Activated CD8-positive, alpha-beta memory T cell treated with anti-CD3 and anti-CD28 coated beads, Interleukin-2, amount 50 U/mL, for 4 hours (primary cell): ENCODE measurements around the gene EXOC7.

Experiments used
- DNase-seq: peaks from one replicate; pipeline ENCODE4 v3.0.0-alpha.2; 2020

Gene EXOC7

GRCh38 chr17:76138234-76138895 lies 34.8 kb upstream of the EXOC7 start:
- DNase-seq, result no peak

- no peak for DNase-seq
These were observed 34.0 kb upstream of the EXOC7 start for GRCh38 chr17:76137351-76138233.

- DNase-seq, result no peak
These were observed 33.4 kb upstream of the EXOC7 start for GRCh38 chr17:76137001-76137350.

GRCh38 chr17:76136276-76137000 lies 32.9 kb upstream of the EXOC7 start:
- DNase-seq, result no peak

GRCh38 chr17:76135810-76136188 lies 32.2 kb upstream of the EXOC7 start:
- DNase-seq, result no peak

- DNase-seq, result no peak
These were observed 31.6 kb upstream of the EXOC7 start for GRCh38 chr17:76134911-76135809.

GRCh38 chr17:76132574-76133338 lies 29.2 kb upstream of the EXOC7 start:
- DNase-seq, result no peak

- DNase-seq, result no peak
These were observed 28.3 kb upstream of the EXOC7 start for GRCh38 chr17:76131692-76132573.

GRCh38 chr17:76131051-76131691 lies 27.6 kb upstream of the EXOC7 start:
- no peak for DNase-seq

- no peak for DNase-seq
These were observed 26.9 kb upstream of the EXOC7 start for GRCh38 chr17:76130473-76130872.

GRCh38 chr17:76125922-76126321 lies 22.3 kb upstream of the EXOC7 start:
- no peak for DNase-seq

- no peak for DNase-seq
These were observed 21.7 kb upstream of the EXOC7 start for GRCh38 chr17:76125391-76125675.

GRCh38 chr17:76124582-76125390 lies 21.2 kb upstream of the EXOC7 start:
- no peak for DNase-seq

- no peak for DNase-seq
These were observed 20.4 kb upstream of the EXOC7 start for GRCh38 chr17:76123749-76124581.

GRCh38 chr17:76123191-76123499 lies 19.6 kb upstream of the EXOC7 start:
- no peak for DNase-seq

- DNase-seq, result no peak
These were observed 19.0 kb upstream of the EXOC7 start for GRCh38 chr17:76122431-76123190.

- no peak for DNase-seq
These were observed 18.4 kb upstream of the EXOC7 start for GRCh38 chr17:76121932-76122430.

- DNase-seq, result no peak
These were observed 17.0 kb upstream of the EXOC7 start for GRCh38 chr17:76120658-76121008.
